ENCODE measurements around the gene ORAI1. TPM values are rescaled to one million over a fixed set of nuclear protein-coding genes. Genes with fewer than 3 reads are reported as not detected.

The ORAI1 gene
- total and polyA plus RNA-seq, 2 experiments from 2014 or later = 41.5 to 72.2 TPM

DNA sequence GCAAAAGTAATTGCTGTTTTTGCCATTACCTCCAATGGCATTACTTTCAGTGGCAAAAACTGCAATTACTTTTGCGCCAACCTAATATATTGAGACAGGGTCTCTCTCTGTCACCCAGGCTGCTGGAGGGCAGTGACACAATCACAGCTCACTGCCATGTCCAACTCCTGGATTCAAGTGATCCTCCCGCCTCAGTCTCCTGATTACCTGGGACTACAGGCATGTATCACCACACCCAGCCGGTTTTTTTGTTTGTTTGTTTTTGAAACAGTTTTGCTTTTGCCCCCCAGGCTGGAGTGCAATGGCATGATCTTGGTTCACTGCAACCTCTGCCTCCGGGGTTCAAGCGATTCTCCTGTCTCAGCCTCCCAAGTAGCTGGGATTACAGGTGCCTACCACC is 29.8 kb upstream of the ORAI1 start:
- no peak overlapping the region for H3K4me3 ChIP-seq
- H3K27ac ChIP-seq = no peak overlapping the region
- TF ChIP-seq, protein P1, sequence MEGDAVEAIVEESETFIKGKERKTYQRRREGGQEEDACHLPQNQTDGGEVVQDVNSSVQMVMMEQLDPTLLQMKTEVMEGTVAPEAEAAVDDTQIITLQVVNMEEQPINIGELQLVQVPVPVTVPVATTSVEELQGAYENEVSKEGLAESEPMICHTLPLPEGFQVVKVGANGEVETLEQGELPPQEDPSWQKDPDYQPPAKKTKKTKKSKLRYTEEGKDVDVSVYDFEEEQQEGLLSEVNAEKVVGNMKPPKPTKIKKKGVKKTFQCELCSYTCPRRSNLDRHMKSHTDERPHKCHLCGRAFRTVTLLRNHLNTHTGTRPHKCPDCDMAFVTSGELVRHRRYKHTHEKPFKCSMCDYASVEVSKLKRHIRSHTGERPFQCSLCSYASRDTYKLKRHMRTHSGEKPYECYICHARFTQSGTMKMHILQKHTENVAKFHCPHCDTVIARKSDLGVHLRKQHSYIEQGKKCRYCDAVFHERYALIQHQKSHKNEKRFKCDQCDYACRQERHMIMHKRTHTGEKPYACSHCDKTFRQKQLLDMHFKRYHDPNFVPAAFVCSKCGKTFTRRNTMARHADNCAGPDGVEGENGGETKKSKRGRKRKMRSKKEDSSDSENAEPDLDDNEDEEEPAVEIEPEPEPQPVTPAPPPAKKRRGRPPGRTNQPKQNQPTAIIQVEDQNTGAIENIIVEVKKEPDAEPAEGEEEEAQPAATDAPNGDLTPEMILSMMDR (IDR thresholded peaks at IDR 0.05; ENCODE audit: low read depth, low read length) = no peak
- H3K36me3 ChIP-seq = no peaks in the 10 kb centered on the region
- H3K4me1 ChIP-seq (ENCODE audit: low read depth) = no peaks in the 10 kb centered on the region
- DNase-seq (ENCODE audit: low read depth in 1 of 2, low spot score in 1 of 2) = no peak
- no peaks in the 10 kb centered on the region for H3K9me3 ChIP-seq (ENCODE audit: low read depth)
- H3K27me3 ChIP-seq = no peaks in the 10 kb centered on the region

GRCh38 chr12:121600702-121601336 is 25.5 kb upstream of the ORAI1 start:
- Histone ChIP-seq H3K27ac (no peak overlapping the region), H3K36me3 (no peaks in the 10 kb centered on the region), H3K27me3 (no peaks in the 10 kb centered on the region)

DNA sequence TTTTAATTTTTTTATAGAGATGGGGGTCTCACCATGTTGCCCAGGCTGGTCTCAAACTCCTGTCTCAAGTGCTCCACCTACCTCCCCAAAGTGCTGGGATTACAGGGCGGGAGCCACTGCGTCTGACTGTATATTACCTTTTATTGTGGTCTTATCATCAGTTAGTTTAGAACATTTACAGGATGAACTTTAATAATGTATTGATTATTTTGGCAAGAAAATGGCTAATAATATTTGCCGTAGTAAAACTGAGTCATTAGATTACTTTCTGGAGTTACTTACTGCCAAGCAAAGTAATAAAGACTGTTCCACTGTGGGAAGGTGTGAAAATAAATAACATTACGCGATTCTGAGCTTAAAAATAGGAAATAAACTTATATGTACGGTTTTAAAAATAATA is 23.6 kb upstream of the ORAI1 start:
- Histone ChIP-seq H3K4me3 (no peak overlapping the region), H3K27me3 (no peaks in the 10 kb centered on the region), H3K36me3 (no peaks in the 10 kb centered on the region), H3K27ac (no peak overlapping the region), H3K4me1 (ENCODE audit: low read depth) (no peaks in the 10 kb centered on the region), H3K9me3 (ENCODE audit: low read depth) (no peaks in the 10 kb centered on the region)
- no peak for DNase-seq (ENCODE audit: low read depth in 1 of 2, low spot score in 1 of 2)
- TF ChIP-seq, protein P1 (IDR thresholded peaks at IDR 0.05; ENCODE audit: low read depth, low read length) = no peak

More at GRCh38 chr12:121600702-121601336, 25.5 kb upstream of the ORAI1 start:
- TF ChIP-seq, protein P1 (IDR thresholded peaks at IDR 0.05; ENCODE audit: low read depth, low read length) = no peak
- no peaks in the 10 kb centered on the region for H3K4me1 ChIP-seq (ENCODE audit: low read depth)
- no peak overlapping the region for H3K4me3 ChIP-seq
- no peaks in the 10 kb centered on the region for H3K9me3 ChIP-seq (ENCODE audit: low read depth)
- DNase-seq (ENCODE audit: low read depth in 1 of 2, low spot score in 1 of 2) = no peak

DNA sequence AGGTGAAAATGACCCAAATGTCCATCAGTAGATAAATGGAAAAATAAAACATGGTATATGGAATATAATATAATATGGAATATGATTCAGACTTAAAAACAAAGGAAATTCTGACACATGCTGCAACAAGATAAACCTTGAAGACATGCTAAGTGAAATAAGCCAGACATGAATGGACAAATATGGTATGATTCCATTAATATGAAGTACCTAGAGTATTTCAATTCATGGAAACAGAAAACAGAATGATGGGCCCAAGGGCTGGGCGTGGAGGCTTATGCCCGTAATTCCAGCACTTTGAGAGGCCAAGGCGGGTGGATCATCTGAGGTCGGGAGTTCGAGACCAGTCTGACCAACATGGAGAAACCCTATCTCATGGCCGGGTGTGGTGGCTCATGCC is 22.7 kb upstream of the ORAI1 start:
- H3K27me3 ChIP-seq = no peaks in the 10 kb centered on the region
- H3K4me3 ChIP-seq = no peak overlapping the region
- no peaks in the 10 kb centered on the region for H3K9me3 ChIP-seq (ENCODE audit: low read depth)
- TF ChIP-seq, protein P1 (IDR thresholded peaks at IDR 0.05; ENCODE audit: low read depth, low read length) = no peak
- H3K36me3 ChIP-seq = no peaks in the 10 kb centered on the region
- DNase-seq (ENCODE audit: low read depth in 1 of 2, low spot score in 1 of 2) = no peak
- H3K27ac ChIP-seq = no peak overlapping the region
- no peaks in the 10 kb centered on the region for H3K4me1 ChIP-seq (ENCODE audit: low read depth)

GRCh38 chr12:121608301-121608700 is 18.0 kb upstream of the ORAI1 start:
- DNase-seq (ENCODE audit: low read depth in 1 of 2, low spot score in 1 of 2) = no peak
- Histone ChIP-seq H3K36me3 (no peaks in the 10 kb centered on the region), H3K4me1 (ENCODE audit: low read depth) (peaks cover 4% of the 10 kb centered on the region), H3K27ac (no peak overlapping the region), H3K27me3 (no peaks in the 10 kb centered on the region), H3K4me3 (no peak overlapping the region), H3K9me3 (ENCODE audit: low read depth) (no peaks in the 10 kb centered on the region)
- TF ChIP-seq, protein P1 (IDR thresholded peaks at IDR 0.05; ENCODE audit: low read depth, low read length) = no peak
